HT1080 (cell line): ENCODE data around the gene THBS3. TPM values are rescaled to one million over a fixed set of nuclear protein-coding genes. Genes with fewer than 3 reads are reported as not detected.
"Not testable (repeated sequence)": the region's sequence is repeated elsewhere in the genome, so short reads cannot be mapped to it uniquely, and the experiment has no call there.

Experiments used
- DNase-seq: peaks from one replicate; pipeline ENCODE4 v3.0.0-alpha.2; 2015; ENCODE audit warnings: low read depth
- total RNA-seq: library from RNA; depleted of rRNA; stranded (reverse); fragments of >200 nt; shearing (Covaris generic); gene quantifications from 2 replicates; pipeline ENCODE4 v1.2.3, GENCODE V29; 2014

THBS3 gene
- total RNA-seq, 1 experiment from 2014 or later, result 3.1 TPM

DNA sequence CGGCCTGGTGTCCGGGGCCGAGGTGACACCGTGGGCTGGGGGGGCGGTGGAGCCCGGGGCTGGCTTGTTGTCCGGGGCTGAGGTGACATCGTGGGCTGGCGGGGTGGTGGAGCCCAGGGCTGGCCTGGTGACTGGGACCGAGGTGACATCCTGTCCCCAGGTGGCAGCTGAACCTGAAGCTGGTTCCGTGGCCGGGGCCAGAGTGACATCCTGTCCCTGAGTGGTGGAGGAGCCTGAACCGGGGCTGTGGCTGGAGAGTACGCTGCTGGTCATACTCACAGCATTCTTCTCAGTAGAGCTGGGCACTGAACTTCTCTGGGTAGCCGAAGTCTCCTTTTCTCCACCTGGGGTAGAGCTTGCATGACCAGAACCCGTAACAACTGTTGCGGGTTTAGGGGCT is 15.8 kb downstream of the THBS3 start:
- no peak for DNase-seq

DNA sequence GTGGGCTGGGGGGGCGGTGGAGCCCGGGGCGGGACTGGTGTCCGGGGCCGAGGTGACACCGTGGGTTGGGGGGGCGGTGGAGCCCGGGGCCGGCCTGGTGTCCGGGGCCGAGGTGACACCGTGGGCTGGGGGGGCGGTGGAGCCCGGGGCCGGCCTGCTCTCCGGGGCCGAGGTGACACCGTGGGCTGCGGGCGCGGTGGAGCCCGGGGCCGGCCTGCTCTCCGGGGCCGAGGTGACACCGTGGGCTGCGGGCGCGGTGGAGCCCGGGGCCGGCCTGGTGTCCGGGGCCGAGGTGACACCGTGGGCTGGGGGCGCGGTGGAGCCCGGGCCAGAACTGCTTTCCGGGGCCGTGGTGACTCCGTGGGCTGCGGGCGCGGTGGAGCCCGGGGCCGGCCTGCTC is 17.8 kb downstream of the THBS3 start:
- DNase-seq, result not testable (repeated sequence)

DNA sequence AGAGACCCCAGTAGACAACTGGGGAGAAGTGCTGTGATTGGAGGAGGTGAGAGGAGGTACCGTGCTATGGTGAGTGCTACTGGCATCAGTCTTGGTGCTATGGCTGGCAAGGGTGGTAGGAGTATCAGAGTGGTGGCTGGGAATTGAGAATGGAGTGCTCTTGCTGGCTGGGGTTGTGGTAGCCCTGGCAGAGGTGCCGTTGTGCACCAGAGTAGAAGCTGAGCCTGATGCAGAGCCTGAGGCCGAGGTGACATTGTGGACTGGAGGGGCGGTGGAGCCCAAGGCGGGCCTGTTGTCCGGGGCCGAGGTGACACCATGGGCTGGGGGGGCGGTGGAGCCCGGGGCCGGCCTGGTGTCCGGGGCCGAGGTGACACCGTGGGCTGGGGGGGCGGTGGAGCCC is 19.4 kb downstream of the THBS3 start:
- DNase-seq, result no peak

DNA sequence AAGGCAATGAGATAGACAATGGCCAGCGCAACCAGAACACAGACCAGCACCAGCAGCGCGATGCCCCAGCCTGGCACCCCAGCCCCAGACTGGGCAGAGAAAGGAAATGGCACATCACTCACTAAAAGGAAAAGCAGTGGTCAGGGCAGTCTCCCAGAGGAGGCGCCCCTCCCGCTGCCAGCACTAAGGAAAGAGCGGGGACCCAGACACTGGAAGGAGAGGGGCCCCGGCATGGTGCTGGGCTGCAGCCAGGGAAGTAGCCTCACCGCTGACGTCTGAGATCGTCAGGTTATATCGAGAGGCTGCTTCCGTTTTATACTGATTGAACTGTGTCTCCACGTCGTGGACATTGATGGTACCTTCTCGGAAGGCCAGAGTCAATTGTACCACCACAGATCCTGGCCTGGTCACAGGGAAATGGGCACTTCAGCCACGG is 20.2 kb downstream of the THBS3 start:
- DNase-seq, result no peak

DNA sequence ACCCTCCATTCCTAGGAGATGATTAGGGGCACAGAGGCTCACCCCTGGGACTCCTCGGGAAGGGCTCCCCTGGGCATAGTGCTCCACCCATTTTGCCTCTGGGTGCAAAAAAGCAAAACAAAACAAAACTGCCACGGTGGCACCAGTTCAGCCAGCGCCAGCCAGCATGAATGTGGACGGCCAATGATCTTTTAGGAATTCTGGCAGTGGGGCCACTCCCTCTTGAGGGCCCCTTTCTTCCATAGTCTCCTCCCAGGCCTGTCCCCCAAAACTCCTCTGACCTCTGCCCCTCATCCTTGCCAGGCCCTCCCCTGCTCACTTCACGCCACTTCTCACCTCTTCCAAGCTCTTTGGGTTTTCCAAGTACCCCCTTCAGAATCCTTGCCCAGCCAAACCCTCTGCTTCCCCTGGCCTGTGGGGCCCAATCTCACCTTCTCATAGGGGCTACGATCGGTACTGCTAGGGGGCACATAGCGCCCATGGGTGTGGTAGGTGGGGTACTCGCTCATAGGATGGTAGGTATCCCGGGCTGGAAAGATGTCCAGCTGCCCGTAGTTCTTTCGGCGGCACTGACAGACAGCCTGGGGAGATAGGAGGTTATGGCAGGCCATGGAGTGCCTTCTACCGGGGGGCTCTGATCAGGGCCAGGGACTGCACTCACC is 20.8 kb downstream of the THBS3 start:
- DNase-seq, result no peak

DNA sequence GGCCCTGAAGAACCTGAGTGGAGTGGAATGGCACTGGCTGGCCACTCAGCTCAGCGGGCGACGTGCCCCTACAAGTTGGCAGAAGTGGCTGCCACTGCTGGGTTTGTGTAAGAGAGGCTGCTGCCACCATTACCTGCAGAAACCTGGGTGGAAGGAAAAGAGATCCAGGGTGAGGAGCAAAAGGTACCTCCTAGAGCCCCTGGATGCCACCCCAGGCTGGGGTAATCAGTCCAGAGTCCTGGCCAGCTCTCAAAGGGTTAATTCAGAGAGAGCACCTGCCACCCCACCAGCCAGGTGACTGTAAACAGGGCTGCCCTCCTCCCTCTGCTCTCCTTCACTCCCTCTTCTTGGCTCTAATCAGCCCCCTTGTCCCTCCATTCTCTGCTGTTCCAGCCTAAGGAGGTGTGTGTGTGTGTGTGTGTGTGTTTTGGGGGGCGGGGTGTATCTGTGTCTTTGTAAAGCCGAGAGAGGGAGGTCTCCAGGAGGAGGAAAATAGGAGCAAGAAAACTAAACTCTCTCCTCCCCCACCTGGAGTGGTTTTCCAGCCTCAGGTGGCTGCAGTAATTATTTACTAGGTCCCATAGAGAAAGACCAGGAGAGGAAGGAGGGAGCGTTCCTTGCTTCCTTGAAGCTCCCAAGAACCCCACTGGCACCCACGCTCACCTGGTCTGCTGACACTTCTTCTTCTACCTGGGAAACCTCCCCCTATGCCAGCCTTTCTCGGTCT is 21.5 kb downstream of the THBS3 start:
- DNase-seq, result no peak

DNA sequence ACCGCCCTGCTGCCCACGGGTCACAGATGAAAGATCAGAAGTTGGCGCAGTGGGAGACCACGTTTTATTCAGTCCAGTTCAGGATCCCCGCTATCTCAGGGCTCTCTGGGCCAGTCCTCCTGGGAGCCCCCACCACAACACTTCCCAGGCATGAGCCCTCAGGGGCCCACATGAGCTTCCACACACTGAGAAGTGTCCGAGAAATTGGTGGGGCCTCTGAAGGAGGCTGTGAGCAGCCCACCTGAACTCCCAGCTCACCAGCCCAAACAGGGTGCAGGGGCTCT is 22.0 kb downstream of the THBS3 start:
- DNase-seq, result no peak

DNA sequence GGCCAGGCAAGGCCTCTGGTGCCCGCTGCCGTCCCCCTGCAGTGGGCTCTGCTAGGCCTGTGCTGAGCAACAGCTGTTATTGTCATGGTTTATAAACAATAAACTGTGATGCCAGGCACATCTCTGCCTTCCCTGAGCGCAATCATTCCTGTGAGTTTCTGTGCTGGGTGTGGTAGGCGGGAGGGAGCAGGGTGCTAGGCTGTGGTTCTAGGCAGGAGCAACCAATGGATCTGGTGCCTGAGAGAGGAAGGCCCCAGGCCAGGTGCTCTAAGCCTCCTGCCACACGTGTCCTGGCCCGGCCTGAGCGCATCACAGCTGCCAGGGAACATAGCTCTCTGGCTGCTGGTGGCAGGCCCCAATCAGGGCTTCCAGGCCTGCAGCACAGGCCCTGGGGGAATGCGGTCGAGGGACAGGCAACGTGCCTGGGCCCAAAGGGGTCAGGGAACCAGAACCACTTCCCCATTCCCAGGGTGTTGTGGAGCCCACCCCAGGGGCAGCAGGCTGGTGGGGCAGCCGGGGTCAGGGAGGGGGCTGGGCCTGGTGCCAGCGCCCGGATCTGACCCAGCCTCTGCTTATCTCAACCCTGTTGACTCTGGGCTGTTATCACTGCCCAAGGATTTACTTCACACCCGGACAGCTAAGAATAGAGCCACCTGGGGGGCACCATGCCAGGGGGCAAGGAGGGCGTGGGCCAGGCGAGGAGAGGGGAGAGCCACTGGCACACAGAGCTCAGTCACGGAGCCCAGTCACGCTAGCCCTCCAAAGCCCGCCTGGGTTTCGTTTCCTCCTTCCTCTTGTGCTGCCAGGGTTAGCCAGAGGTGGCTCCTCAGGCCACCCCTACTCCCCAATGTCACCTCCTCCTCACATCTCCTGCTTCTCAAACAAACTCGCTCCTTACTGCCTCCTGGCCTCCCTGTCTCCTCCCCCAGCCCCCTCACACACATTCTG is 22.6 kb downstream of the THBS3 start:
- no peak for DNase-seq

DNA sequence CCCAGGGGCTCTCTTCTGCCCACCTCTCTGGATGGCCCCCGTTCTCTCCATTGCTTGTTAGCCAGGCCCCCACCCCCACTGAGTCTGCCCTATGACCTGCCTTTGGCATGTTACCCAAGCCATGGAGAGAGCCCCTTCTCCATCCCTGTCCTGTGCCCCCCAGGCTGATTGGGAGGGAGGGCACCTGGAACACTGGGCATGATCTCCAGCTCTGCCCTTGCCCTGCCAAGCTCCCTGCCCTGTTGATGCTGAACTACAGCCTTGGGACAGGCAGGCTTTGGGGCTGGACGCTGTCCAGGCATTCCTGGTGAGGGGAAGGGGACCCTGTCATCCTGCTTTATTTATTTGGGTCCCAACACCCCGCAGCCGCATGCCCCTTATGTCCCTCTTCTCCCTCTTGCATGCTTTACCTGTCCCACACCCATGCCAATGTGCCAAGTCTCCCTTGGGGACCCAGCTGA is 23.3 kb downstream of the THBS3 start:
- no peak for DNase-seq

DNA sequence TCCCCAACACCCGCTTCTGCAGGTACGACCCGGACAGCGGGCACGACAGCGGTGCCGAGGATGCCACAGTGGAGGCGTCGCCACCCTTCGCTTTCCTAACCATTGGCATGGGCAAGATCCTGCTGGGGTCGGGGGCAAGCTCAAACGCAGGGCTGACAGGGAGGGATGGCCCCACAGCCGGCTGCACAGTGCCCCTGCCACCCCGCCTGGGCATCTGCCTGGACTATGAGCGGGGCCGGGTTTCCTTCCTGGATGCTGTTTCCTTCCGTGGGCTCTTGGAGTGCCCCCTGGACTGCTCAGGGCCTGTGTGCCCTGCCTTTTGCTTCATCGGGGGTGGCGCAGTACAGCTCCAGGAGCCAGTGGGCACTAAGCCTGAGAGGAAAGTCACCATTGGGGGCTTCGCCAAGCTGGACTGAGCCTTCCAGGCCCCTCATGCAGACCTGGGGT is 23.9 kb downstream of the THBS3 start:
- no peak for DNase-seq

DNA sequence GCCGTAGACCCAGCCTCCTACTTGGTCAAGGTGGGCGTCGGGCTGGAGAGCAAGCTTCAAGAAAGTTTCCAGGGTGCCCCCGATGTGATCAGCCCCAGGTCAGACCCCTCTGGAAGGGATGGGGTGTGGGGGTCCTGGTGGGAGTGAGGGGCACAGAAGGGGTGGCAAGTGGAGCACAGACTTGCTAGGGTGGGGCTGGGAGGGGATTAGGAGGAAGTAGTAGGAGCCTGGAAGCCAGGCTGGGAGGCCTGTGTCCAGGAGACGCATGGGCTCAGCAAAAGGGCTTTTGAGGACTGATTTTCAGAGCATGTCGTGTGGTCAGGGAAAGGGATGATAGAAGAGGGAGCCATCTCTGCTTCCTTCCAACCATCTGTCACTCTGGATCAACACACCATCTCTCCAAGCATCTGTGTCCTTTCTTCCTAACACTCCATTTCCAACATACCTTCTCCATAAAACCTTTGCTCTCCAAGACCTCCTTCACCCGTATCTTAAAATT is 25.6 kb downstream of the THBS3 start:
- no peak for DNase-seq

DNA sequence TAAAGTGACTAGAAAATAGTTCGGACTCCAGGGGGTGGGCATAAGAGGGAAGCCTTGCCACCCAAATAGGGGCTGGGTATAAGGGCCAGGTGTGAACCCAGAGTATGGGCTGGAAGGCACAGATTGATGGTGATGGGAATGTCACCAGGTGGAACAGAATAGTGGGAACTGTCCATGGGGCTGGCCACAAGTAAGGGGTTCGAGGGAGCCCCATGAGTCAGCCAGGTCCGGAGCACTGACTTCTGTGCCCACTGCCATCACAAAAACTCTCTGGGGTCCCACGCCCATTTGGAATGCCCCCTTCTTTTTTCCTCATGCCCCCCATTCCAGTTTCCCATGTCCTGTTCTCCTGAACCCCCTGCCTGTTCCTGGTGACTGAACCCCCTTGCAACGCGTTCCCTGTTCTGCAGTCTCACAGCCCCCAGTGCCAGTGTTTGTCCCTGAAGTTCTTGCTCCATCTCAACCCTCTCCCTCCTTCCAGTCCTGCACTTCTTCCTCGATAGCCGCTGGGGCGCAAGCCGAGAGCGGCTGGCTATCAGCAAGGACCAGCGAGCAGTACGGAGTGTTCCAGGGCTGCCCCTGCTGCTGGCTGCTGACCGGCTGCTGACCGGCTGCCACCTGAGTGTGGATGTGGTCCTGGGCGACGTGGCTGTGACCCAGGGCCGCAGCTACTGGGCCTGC is 26.2 kb downstream of the THBS3 start:
- no peak for DNase-seq

DNA sequence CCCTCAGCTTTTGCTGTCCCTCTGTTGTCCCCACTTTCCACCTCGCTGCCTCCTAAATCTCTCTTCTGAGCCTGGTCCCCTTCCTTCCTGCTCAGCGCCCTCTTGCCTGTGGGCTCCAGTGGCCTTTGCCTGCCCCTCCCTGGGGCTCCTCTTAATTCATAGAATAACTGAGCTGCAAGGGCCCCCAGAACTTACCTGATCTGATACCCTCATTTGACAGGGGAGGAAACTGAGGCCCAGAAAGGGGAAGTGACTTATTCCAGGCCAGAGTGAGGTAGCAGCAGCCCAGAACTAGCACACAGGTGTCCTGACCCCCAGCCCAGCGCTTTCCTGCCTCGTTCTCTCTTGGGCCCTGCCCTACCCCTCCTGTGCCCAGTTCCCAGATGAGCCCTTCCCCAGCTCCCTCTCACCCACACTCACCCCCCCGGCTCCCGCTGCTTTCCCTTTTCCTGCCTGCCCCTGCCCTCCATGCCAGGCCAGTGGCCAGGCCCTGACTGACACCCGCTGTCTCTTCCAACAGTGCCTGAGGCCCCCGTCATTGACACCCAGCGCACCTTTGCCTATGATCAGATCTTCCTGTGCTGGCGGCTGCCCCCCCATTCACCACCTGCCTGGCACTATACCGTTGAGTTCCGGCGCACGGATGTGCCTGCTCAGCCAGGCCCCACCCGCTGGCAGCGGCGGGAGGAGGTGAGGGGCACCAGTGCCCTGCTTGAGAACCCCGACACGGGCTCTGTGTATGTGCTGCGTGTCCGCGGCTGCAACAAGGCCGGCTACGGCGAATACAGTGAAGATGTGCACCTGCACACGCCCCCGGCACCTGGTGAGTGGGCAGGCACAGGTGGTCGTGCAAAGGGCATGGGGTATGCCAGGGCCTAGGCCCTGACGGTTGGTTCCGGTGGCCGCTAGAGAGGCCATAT is 28.3 kb downstream of the THBS3 start:
- DNase-seq, result no peak

DNA sequence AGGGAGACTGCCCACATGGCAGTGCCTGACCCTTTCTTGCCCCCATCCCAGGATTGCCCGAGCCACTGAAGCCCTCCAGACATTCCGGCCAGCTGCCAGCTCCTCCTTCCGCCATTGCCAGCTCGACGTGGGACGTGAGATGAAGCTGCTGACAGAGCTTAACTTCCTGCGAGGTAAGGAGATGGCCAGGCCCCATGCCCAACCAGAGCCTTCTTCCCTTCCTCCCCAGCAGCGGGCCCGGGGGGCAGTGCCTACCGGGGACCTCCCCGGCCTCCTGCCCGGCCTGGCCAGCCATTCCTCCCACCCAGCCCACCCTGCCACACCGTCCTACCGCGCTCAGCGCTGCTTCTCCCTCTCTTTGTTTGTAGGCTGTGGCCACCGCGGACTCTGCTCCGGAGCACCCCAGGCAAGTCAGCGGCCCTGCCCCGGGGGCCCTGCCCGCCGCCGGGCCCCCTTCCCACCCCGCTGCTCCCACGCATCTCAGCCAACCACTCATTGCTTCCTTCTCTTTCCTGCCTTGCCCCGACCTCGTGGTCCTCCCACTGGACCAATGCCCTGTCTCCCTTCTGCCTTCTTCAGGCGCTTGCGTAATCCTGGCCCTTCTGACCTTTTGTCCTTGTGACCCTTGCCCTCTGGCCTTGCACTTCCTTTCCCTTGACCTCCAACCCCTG is 29.1 kb downstream of the THBS3 start:
- no peak for DNase-seq

DNA sequence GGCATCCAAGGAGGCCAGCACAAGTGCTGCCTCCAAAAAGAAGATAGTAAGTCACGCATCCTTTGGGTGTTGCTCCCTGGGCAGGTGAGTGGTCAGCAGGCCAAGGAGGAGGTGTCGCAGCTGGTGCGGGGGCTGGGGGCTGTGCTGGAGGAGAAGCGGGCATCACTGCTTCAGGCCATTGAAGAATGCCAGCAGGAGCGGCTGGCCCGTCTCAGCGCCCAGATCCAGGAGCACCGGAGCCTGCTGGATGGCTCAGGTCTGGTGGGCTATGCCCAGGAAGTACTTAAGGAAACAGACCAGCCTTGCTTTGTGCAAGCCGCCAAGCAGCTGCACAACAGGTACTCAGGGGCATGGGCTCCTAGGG is 29.8 kb downstream of the THBS3 start:
- DNase-seq, result no peak

DNA sequence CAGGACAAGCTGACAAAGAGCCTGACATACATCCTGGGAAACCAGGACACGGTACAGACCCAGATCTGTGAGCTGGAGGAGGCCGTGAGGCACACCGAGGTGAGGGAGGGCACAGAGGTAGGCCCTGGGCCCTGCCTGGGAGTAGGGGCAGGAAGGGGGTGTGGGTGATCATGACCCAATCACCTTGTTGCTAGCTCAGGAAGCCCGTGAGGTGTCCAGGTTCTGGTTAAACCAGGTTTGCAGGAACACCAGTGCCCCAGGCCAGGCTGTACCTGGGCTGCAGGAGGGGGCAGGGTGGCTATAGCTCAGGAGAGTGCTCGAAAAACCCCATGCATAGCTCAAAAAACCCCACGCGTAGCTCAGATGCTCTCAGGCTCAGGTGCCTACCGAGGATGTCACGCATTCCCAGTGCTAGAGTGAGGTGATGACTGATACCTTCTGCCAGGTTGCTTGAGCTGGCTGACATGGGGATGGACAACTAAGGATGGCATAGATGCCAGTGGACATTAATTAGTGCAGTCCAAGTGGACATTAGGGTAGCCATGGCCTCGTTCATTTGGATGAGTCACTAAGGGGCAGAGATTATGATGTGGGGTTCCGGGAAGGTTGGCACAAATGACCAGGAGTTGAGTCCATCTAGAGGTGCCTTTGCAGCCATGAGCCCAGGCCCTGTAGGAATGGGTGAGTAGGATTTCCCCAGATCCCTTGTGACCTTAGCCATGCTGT is 30.3 kb downstream of the THBS3 start:
- DNase-seq, result no peak

DNA sequence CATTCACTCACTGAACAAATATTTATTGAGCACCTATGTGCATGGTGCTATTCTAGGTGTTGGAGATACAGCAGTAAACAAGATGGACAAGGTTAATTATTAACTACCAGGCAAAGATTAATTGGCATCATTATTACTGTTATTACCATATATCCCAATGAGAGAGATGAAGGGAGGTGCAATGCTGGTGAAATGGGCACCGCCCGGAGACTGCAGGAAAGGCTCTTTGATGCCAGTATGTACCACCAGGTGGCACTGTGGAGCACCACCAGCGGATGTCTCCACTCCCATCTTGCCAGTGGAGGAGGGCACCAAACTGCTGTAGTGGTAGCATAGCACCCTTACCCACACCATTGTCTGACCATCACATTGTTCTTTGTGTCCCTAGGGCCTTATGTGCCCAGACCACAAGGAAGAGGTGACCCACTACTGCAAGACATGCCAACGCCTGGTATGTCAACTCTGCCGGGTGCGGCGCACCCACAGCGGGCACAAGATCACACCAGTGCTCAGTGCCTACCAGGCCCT is 31.1 kb downstream of the THBS3 start:
- peak; percentile 67 for DNase-seq

DNA sequence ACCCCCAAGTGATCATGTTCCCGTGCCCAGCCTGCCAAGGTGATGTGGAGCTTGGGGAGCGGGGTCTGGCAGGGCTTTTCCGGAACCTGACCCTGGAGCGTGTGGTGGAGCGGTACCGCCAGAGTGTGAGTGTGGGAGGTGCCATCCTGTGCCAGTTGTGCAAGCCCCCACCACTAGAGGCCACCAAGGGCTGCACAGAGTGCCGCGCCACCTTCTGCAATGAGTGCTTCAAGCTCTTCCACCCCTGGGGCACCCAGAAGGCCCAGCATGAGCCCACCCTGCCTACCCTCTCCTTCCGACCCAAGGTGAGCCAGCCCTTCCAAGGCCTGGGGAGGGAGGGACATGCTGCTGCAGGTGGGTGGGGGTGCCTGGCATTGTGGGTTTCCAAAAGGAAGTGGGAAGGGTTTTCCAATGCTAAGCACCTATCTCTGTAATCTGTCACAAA is 31.7 kb downstream of the THBS3 start:
- peak; percentile 10 for DNase-seq
